ENCODE data around the gene EID3.

GRCh38 chr12:104274811-104275210 lies 28.7 kb upstream of the EID3 start:
- TF ChIP-seq RCOR1 (conservative IDR thresholded peaks at IDR 0.05; ENCODE audit: low read depth, low read length) (no peak), ASH2L (IDR thresholded peaks at IDR 0.05; ENCODE audit: borderline replicate concordance, low read depth) (no peak), SIN3A (IDR thresholded peaks at IDR 0.05; ENCODE audit: low read depth, low read length) (no peak), RAD21 (IDR thresholded peaks at IDR 0.05; ENCODE audit: insufficient read depth, low read depth, low read length) (no peak), CBX5 (IDR thresholded peaks at IDR 0.05; ENCODE audit: low read depth) (no peak), EZH2 (IDR thresholded peaks at IDR 0.05; ENCODE audit: borderline replicate concordance, control insufficient read depth, low read depth, low read length) (no peak), USF2 (IDR thresholded peaks at IDR 0.05; ENCODE audit: borderline replicate concordance, low read depth, low read length) (no peak)

Measured in GM12878 (cell line).